Activated effector memory CD4-positive, alpha-beta T cell treated with Interleukin-2 at 50 U/mL for 16 hours (primary cell): Measurements from ENCODE around the gene PCDHGA1.
"Not testable (repeated sequence)": the region's sequence is repeated elsewhere in the genome, so short reads cannot be mapped to it uniquely, and the experiment has no call there.

Experiments used
- DNase-seq: peaks from one replicate; pipeline ENCODE4 v3.0.0-alpha.2; 2020

PCDHGA1 gene

GRCh38 chr5:141349917-141350619, 19.8 kb downstream of the PCDHGA1 start, which contains the start of gene PCDHGB1:
Gene PCDHGB1 (plus strand): TSS chr5:141350099. CDS start chr5:141350261, 162 bp downstream.
- DNase-seq: peak; percentile 7

- DNase-seq: no peak
Observed at GRCh38 chr5:141351591-141351990, 21.3 kb downstream of the PCDHGA1 start.

GRCh38 chr5:141354900-141355469, 24.7 kb downstream of the PCDHGA1 start, which contains the start of gene PCDHGA4:
Gene PCDHGA4 (plus strand): TSS chr5:141355021. CDS start chr5:141355108, 87 bp downstream.
- DNase-seq: no peak

- no peak for DNase-seq
Observed at GRCh38 chr5:141355641-141356040, 25.3 kb downstream of the PCDHGA1 start.

- no peak for DNase-seq
Observed at GRCh38 chr5:141356133-141356532, 25.8 kb downstream of the PCDHGA1 start.

GRCh38 chr5:141356950-141357349, 26.6 kb downstream of the PCDHGA1 start:
- no peak for DNase-seq

- no peak for DNase-seq
Observed at GRCh38 chr5:141359790-141360426, 29.6 kb downstream of the PCDHGA1 start, which contains the start of gene PCDHGB2. Gene PCDHGB2 (plus strand): TSS chr5:141359994. CDS start chr5:141360136, 142 bp downstream.

- no peak for DNase-seq
Observed at GRCh38 chr5:141360685-141361084, 30.4 kb downstream of the PCDHGA1 start.

GRCh38 chr5:141362719-141363118, 32.4 kb downstream of the PCDHGA1 start:
- DNase-seq: no peak

GRCh38 chr5:141363952-141364660, 33.8 kb downstream of the PCDHGA1 start, which contains the start of gene PCDHGA5:
Gene PCDHGA5 (plus strand): TSS chr5:141364162. CDS start chr5:141364331, 169 bp downstream.
- no peak for DNase-seq

- DNase-seq: no peak
Observed at GRCh38 chr5:141366016-141366896, 35.9 kb downstream of the PCDHGA1 start.

GRCh38 chr5:141369994-141370848, 39.9 kb downstream of the PCDHGA1 start, which contains the start of gene PCDHGB3:
Gene PCDHGB3 (plus strand): TSS chr5:141370242. CDS start chr5:141370395, 153 bp downstream.
- peak; percentile 10 for DNase-seq

GRCh38 chr5:141371572-141372475, 41.5 kb downstream of the PCDHGA1 start:
- no peak for DNase-seq

- no peak for DNase-seq
Observed at GRCh38 chr5:141373673-141374317, 43.5 kb downstream of the PCDHGA1 start, which contains the start of gene PCDHGA6. Gene PCDHGA6 (plus strand): TSS chr5:141373891. CDS start chr5:141374084, 193 bp downstream.

- DNase-seq: no peak
Observed at GRCh38 chr5:141374627-141375026, 44.3 kb downstream of the PCDHGA1 start.

GRCh38 chr5:141375444-141376155, 45.3 kb downstream of the PCDHGA1 start:
- DNase-seq: not testable (repeated sequence)

- DNase-seq: no peak
Observed at GRCh38 chr5:141382469-141383294, 52.4 kb downstream of the PCDHGA1 start, which contains the start of gene PCDHGA7. Gene PCDHGA7 (plus strand): TSS chr5:141382742. CDS start chr5:141382900, 158 bp downstream.
